Hindlimb muscle (tissue), 1 donor: ENCODE results near the gene DHX32. TPM values are rescaled to one million over a fixed set of nuclear protein-coding genes. Genes with fewer than 3 reads are reported as not detected.

Source experiments
- DNase-seq: peaks from one replicate; pipeline ENCODE4 v3.0.0-alpha.2; 2013
- polyA plus RNA-seq: library from polyadenylated mRNA; unstranded; fragments of 120-200 nt; gene quantifications from one replicate; pipeline ENCODE4 v1.2.1, GENCODE V29; 2013; ENCODE audit not compliant: insufficient read length

The DHX32 gene
- polyA plus RNA-seq, 1 donor = 19.1 TPM

DNA sequence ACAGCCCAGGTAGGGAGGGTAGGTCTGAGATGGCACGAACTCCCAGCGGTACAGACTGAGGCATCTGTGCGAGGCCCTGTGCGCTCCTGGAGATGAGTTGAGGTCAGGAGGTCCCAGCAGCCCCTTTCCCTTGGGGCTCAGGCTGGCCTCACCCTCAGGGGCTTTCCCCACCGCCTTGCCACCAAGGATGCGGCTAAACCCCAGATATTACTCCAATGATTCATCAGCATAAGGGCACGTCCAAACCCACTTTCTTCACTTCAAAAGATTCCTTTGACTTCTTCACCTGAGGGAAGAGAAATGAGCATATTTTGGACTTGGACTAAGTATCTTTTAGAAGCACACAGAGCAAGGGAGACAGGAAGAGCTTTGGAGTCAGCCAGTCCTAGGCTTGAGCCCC lies 78.4 kb downstream of the DHX32 start:
- DNase-seq = no peak

DNA sequence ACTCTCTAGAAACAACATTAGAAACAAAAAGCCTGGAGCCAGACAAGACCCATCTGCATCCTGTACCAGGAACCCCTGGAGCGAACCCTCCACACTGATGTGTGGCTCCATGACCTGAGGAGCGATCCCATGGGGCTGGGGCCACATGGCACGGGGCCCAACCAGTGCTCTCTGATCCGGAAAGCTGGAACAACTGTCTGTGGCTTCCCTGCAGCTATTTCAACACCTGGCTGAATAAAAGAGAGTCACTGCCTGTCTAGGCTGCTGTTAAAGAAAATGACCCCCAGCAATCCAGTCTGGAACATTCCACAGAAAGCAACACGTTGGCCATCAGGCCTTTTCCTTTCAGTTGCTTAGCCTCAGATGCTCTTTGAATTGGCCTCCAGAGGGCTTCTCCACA lies 79.0 kb downstream of the DHX32 start:
- DNase-seq = no peak

DNA sequence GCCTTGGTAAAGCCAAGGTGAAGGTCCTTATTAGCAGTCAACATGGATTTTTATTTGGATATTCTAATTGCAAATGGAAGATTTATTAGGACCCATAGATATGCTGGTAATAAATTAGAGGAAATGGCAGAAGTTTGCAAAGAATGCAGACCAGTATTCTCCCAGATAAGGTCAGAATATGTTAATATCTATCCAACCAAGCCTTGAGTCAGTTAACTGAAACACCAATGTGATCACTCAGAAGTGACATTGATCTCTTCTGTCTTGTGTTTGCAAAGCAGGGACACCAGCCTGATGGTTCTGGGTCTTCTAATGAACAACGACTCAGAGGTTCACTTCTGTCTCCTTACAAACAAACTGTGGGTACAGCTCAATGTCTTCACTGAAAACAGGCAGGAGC lies 79.5 kb downstream of the DHX32 start:
- no peak for DNase-seq

DNA sequence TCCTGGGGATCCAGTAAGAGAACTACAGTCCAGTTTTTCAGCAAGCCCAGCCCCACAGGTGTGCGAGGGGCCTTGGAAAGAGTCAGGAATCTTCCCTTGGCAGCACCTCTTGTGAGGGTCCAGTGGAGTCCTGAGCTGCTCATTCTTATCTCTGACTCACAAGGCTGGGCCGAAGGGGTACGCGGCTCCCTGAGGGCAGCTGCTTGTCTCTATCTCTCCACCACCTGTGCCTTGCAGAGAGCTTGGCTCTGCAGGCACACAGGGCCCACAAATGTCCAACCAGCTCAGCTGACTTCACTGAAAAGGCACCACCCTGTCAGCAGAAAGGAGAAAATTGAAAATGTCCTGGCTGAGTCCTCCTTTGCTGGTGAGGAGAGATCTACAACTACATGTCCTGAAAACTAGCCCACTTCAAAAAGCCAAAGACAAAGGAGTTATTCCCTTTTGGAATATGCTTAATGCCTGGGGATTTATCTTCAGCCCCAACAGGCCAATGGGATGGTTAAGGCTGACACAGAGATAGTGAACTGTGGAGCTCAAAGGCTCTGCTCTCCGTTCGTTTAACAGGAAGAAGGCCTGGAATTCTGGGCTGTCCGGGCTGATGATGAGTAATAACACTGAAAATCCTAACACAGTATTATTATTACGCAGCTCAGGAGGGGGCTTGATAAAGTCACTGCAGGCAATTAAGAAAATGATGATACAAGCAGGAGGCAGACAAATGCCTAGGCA lies 81.5 kb downstream of the DHX32 start:
- no peak for DNase-seq

DNA sequence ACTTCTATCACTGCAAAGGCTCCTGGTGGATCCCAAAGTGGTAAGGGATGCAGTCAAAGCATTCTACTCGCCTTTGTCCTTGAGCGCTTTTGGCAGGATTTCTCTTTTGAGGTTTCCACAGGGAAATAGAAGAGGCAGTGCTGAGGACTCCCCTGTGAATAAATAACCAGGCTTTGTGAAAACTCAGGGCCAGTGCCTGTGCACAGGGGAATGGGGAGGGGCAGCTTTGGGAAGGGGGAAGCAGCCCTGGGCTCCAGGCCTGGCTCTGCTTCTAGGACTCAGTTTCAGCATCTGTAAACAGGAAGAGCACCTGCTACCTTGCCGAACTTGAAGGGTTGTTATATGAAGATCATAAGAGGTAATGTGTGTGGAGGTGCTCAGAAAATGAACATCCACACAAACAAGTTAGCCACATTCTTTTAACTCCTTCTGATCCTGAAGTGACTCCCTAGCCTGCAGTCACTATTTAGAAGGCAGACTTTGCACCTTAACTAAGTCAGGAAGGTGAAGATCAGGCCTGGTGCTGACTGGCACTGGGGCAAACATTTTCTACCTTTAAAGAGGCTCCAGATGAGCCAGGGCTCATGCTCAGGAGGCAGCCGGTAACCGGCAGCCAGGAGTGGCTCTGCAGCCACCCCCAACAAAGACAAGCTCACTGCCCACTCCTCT lies 83.0 kb downstream of the DHX32 start:
- no peak for DNase-seq

DNA sequence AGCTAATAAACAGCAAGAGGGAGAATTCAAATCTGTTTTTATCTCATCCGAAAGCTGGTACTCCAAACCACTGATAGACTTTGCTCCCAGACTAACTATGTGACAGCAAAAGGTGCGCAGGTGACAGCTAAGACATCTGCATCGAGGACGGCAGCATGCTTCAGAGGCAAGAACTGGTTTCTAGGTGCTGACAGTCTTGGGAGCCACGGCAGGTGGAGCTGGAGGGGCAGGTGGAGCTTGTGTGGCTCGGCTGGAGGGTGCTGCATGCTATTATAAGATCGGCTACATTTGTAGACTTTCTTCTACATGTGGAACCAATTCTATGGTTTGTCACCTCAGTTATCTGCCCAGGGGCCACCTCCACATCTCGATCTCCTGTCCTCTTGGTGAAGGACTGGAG lies 83.7 kb downstream of the DHX32 start:
- DNase-seq = no peak

DNA sequence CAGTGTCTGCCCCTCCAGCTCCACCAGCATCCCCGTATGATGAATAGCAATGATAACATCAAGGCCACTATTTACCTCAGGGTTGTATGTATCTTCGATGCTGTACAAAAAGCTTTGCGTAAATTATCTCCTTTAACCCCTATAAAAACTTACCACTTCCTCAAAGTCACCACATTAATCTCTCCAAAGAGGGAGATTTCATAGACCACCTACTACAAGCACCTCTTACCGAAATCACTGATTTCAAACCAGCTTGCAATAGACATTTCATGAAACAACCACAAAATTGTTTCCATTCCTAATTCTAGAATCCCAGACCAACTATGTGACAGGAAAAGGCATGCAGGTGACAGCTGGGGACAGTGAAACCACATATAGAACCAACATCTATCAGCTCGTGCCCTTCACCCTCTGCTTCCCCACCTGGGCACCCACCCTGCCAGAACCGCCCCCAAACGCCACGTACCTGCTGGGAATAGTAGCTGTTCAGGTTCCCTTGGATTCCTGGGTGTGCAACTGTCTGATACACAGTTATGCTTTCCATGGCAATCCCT lies 85.4 kb downstream of the DHX32 start:
- no peak for DNase-seq

DNA sequence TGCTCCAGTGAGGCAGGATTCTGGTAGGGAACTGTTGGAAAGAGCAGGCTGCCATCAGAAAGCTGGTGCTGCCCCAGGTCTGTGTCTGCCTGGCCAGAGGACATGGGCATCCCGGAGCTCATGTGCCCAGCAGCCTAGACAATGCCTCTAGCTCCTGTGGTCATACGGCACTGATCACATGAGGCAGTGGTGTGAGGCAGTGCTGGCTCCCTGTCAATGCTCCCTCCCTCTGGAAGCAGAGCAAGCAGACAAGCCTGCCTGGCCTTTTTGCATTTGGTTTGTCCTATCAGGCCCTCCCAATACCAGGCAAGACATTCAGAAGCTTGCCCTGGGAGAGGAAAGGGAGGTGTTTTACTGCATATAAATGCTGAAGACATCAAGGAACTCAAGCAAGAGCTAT lies 86.0 kb downstream of the DHX32 start:
- no peak for DNase-seq

DNA sequence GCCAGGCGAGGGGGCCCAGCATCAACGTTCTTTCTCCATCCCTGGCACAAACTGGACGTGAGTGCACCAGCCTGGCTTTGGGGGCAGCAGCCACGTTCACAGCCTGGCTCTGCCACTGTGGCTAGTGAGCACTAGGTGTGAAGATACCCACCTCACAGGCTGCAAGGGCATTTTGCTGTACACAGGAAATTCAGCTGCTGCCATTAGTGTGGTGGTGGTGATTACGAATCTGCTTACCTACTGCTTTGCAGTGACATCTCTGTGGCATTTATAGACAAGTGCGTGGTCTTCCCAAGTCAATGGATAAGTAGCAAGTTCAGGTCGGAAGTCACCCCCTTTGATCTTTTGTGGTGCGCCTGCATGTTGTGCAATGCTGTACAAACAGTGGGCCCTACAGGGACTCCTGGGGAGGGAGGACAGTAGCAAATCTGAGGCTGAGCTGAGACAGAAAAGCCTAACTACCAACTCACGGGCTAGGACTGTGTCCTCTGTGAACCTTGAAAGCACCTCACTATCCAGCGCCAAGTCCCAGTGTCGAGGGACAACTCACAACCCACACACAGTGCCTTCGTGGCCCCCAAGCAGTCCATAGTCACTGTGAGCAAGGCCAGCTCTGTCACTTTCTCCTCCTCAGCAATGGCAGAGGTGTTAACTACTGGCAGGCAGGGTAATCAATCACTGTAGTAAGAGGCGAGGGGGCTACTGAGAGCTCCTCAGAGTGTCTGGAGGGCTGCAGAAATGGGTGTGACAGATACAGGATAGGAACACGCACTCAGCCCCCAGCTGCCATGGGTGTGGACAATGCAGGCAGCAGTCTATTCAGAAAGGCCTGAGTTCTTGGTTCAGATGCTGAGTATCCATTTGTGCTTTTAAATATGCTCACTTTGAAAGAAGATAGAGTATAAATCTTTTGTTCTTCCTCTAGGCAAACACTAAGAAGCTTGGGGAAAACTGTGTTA lies 88.5 kb downstream of the DHX32 start:
- no peak for DNase-seq

DNA sequence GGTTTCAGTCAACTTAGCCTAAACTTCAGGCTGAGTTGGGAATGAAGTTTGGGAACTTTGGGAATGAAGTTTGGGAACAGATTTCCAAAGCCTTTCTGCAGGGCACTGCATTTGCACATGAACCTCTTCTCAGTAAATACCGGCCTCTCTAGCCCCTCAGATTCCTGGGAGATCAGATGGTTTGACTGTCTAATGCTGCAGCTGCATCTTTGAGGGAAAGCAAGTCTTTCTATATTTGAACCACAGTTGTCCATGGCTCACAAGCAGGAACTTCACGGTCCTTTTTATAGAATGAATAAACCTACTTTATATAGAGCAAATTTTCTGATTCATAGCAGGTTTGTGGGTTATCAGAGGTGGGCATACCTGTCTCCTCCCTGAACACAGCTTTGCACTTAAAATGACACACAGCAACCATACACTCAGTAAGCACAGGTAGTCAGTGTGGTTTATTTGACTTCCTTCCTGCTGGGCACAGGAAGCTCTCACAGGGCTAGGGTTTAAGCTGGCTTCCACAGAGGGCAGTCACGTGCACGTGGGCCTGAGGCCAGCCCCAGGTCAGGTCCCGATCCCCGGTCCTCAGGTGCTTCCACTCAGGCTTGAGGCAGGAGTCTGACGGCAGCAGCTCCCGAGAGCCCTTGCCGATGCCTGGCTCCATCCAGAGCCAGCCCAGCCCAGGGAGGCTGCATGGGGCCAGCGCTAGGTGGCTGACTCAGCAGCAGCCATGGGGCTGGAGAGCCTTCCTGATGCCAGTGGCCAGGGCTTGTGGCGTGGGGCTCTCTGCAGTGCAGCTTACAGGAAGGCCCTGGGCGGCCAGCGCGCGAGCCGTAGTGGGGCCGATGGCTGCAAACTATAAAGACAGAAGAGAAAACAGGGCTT lies 92.7 kb downstream of the DHX32 start:
- DNase-seq = no peak

Other genes with a start within 250 kb of the DHX32 start
- gene TEX36, start 198.1 kb downstream of the DHX32 start, polyA plus RNA-seq = not detected
- gene EDRF1, start 161.6 kb downstream of the DHX32 start, polyA plus RNA-seq = 17.4 TPM
- 0.27 TPM for gene MMP21, start 105.5 kb downstream of the DHX32 start, polyA plus RNA-seq
- gene UROS, start 58.0 kb downstream of the DHX32 start, polyA plus RNA-seq = 45.4 TPM
- 54.3 TPM for gene BCCIP, start 57.7 kb downstream of the DHX32 start, polyA plus RNA-seq
- 0.56 TPM for gene FANK1, start 15.3 kb upstream of the DHX32 start, polyA plus RNA-seq